Gastrocnemius medialis (tissue), 4 donors: ENCODE data around the gene ARTN. TPM values are rescaled to one million over a fixed set of nuclear protein-coding genes. Genes with fewer than 3 reads are reported as not detected.

Experiments used
- ATAC-seq, 2 donors: fragments of 150-250 bp; one replicate each; pipeline ENCODE4 v1.9.1; 2016
- DNase-seq, 2 donors: peaks; one replicate each; pipeline ENCODE4 v3.0.0-alpha.2; 2019
- H3K27ac ChIP-seq, 4 donors: fragments of 200-600 bp; sonication (generic); 1 replicate in 1 of 4; 2 replicates in 3 of 4; pipeline ENCODE4 v1.5.1; 2016 to 2018; ENCODE audit warnings: mild to moderate bottlenecking in 2 of 4, moderate library complexity in 1 of 4
- H3K27me3 ChIP-seq, 3 donors: fragments of 200-600 bp; sonication (generic) in 2 of 3; 1 replicate in 1 of 3; 2 replicates in 2 of 3; pipeline versions ENCODE4 v1.5.1 to v1.6.0; 2016 to 2019; ENCODE audit warnings: mild to moderate bottlenecking in 1 of 3, moderate library complexity in 1 of 3
- H3K36me3 ChIP-seq, 2 donors: fragments of 200-600 bp; sonication (generic) in 1 of 2; one replicate each; pipeline ENCODE4 v1.5.1; 2017 to 2018
- H3K4me1 ChIP-seq, 2 donors: fragments of 200-600 bp; sonication (generic) in 1 of 2; one replicate each; pipeline ENCODE4 v1.5.1; 2016 to 2017; ENCODE audit warnings: mild to moderate bottlenecking in 2 of 2
- H3K4me3 ChIP-seq, 4 donors: fragments of 200-600 bp; sonication (generic) in 3 of 4; 1 replicate in 1 of 4; 2 replicates in 3 of 4; pipeline ENCODE4 v1.5.1; 2016 to 2019; ENCODE audit warnings: mild to moderate bottlenecking in 2 of 4
- H3K9me3 ChIP-seq, 3 donors: fragments of 200-600 bp; sonication (generic) in 2 of 3; 1 replicate in 1 of 3; 2 replicates in 2 of 3; pipeline ENCODE4 v1.5.1; 2016 to 2019
- POLR2A ChIP-seq, 2 donors: fragments of 450-650 bp; IDR thresholded peaks; one replicate each; pipeline ENCODE4 v1.6.1; 2017; ENCODE audit warnings: antibody characterized with exemption in 2 of 2, mild to moderate bottlenecking in 2 of 2, moderate library complexity in 2 of 2
- in situ Hi-C, 4 donors: fragments of 200-750 bp; cut with MboI; loops; one replicate each; pipeline versions ENCODE4 v1.15.0 to v1.8.0; 2017; ENCODE audit warnings: low sequenced_read_pairs in 4 of 4
- intact Hi-C: fragments of 100-400 bp; cut with DNase I; formaldehyde crosslinking; loops from one replicate; pipeline ENCODE4 v1.15.1; 2023; ENCODE audit warnings: low total_unique reads
- total RNA-seq, 4 donors: library from RNA; depleted of rRNA; stranded (reverse); fragments of >200 nt; gene quantifications; one replicate each; pipeline versions ENCODE4 v1.1.0 to v1.2.3, GENCODE V29; 2016
- TF ChIP-seq, protein P1 (sequence below), 5 experiments: fragments of 450-650 bp in 3 of 5; fragments of 200-600 bp in 2 of 5; sonication (generic) in 2 of 5; IDR thresholded peaks in 4 of 5; conservative IDR thresholded peaks in 1 of 5; 1 replicate in 4 of 5; 2 replicates in 1 of 5; pipeline ENCODE4 v1.5.1; 2016 to 2019; ENCODE audit warnings: antibody characterized with exemption in 5 of 5, mild to moderate bottlenecking in 3 of 5, moderate library complexity in 3 of 5

ARTN gene
- total RNA-seq, 4 donors from 2014 or later = 0.25 to 1.8 TPM; not detected in 2

DNA sequence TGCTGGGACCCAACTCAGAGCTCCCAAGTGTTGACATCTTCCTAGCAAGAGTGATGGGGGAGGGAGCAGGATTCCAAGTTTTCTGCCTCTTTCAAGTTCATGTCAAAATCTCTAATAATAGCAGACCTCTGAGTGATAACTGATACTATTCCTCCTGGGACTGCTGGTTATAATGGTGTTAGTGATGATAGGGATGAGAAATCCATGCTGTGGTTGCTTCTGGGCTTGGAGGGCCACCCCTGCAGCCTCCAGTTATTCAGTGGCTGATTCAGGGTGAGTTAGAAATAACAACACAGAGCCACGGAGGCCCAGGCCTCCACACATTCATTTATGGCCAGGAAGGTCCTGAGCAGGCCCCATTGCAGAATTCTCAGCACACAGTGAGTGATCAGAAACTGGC lies 40.6 kb upstream of the ARTN start:
- Histone ChIP-seq H3K9me3 (no peaks in the 10 kb centered on the region), H3K27ac (no peak overlapping the region), H3K27me3 (no peaks in the 10 kb centered on the region), H3K4me1 (no peaks in the 10 kb centered on the region), H3K36me3 (peaks cover 0 to 18% of the 10 kb centered on the region in 2 donors), H3K4me3 (no peak overlapping the region)
- in situ Hi-C loops = no loop called here
- intact Hi-C loops = no loop called here
- ATAC-seq (no peak), DNase-seq (no peak)
- TF ChIP-seq, protein P1, sequence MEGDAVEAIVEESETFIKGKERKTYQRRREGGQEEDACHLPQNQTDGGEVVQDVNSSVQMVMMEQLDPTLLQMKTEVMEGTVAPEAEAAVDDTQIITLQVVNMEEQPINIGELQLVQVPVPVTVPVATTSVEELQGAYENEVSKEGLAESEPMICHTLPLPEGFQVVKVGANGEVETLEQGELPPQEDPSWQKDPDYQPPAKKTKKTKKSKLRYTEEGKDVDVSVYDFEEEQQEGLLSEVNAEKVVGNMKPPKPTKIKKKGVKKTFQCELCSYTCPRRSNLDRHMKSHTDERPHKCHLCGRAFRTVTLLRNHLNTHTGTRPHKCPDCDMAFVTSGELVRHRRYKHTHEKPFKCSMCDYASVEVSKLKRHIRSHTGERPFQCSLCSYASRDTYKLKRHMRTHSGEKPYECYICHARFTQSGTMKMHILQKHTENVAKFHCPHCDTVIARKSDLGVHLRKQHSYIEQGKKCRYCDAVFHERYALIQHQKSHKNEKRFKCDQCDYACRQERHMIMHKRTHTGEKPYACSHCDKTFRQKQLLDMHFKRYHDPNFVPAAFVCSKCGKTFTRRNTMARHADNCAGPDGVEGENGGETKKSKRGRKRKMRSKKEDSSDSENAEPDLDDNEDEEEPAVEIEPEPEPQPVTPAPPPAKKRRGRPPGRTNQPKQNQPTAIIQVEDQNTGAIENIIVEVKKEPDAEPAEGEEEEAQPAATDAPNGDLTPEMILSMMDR (IDR thresholded peaks at IDR 0.05 in 4 of 5, conservative IDR thresholded peaks at IDR 0.05 in 1 of 5) = no peak
- no peak for TF ChIP-seq POLR2A (IDR thresholded peaks at IDR 0.05)

DNA sequence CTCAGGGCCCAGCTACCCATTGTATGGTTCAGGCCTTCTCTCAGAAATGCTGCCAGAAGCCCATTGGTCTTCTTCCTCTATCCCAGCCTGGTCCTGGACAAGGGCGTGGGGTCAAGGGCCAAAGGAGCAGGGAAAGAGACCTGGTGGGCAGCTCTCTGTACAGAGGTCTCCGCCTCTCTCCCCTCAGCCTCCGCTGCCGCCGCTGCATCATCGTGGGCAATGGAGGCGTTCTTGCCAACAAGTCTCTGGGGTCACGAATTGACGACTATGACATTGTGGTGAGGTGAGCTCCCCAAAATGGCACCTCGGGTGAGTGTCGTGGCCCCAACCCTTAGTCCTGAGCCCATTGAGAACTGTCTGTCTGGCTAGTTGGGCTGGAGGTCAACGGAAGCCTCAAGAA lies 34.6 kb upstream of the ARTN start:
- DNase-seq (no peak), ATAC-seq (no peak)
- H3K36me3 ChIP-seq = peaks cover 0 to 33% of the 10 kb centered on the region in 2 donors
- H3K27ac ChIP-seq = no peak overlapping the region
- no peaks in the 10 kb centered on the region for H3K9me3 ChIP-seq
- TF ChIP-seq, protein P1 (IDR thresholded peaks at IDR 0.05 in 4 of 5, conservative IDR thresholded peaks at IDR 0.05 in 1 of 5) = no peak
- TF ChIP-seq POLR2A (IDR thresholded peaks at IDR 0.05) = no peak
- intact Hi-C loops (no loop called here), in situ Hi-C loops (no loop called here)
- no peaks in the 10 kb centered on the region for H3K27me3 ChIP-seq
- H3K4me3 ChIP-seq = no peak overlapping the region
- no peaks in the 10 kb centered on the region for H3K4me1 ChIP-seq

- intact Hi-C loops (no loop called here), in situ Hi-C loops (no loop called here)
- Histone ChIP-seq H3K4me1 (no peaks in the 10 kb centered on the region), H3K4me3 (no peak overlapping the region), H3K36me3 (peaks cover 0 to 26% of the 10 kb centered on the region in 2 donors), H3K9me3 (no peaks in the 10 kb centered on the region), H3K27ac (no peak overlapping the region), H3K27me3 (no peaks in the 10 kb centered on the region)
- DNase-seq (no peak), ATAC-seq (no peak)
- no peak for TF ChIP-seq POLR2A (IDR thresholded peaks at IDR 0.05)
Measured at GRCh38 chr1:43900386-43900785, 33.2 kb upstream of the ARTN start.

GRCh38 chr1:43901196-43901961 lies 32.2 kb upstream of the ARTN start:
- no peaks in the 10 kb centered on the region for H3K27me3 ChIP-seq
- in situ Hi-C loops (no loop called here), intact Hi-C loops (no loop called here)
- no peak overlapping the region for H3K4me3 ChIP-seq
- H3K4me1 ChIP-seq = no peaks in the 10 kb centered on the region
- H3K36me3 ChIP-seq = peaks cover 0 to 20% of the 10 kb centered on the region in 2 donors
- ATAC-seq = no peak
- DNase-seq = no peak
- no peaks in the 10 kb centered on the region for H3K9me3 ChIP-seq
- H3K27ac ChIP-seq = no peak overlapping the region
- TF ChIP-seq, protein P1 (IDR thresholded peaks at IDR 0.05 in 4 of 5, conservative IDR thresholded peaks at IDR 0.05 in 1 of 5) = no peak
- no peak for TF ChIP-seq POLR2A (IDR thresholded peaks at IDR 0.05)

- H3K36me3 ChIP-seq = peaks cover 0 to 21% of the 10 kb centered on the region in 2 donors
- no peaks in the 10 kb centered on the region for H3K4me1 ChIP-seq
- TF ChIP-seq, protein P1 (IDR thresholded peaks at IDR 0.05 in 4 of 5, conservative IDR thresholded peaks at IDR 0.05 in 1 of 5) = no peak
- no peak for TF ChIP-seq POLR2A (IDR thresholded peaks at IDR 0.05)
- H3K9me3 ChIP-seq = no peaks in the 10 kb centered on the region
- in situ Hi-C loops (no loop called here), intact Hi-C loops (no loop called here)
- H3K4me3 ChIP-seq = no peak overlapping the region
- H3K27ac ChIP-seq = no peak overlapping the region
- DNase-seq (no peak), ATAC-seq (no peak)
- no peaks in the 10 kb centered on the region for H3K27me3 ChIP-seq
Measured at GRCh38 chr1:43902058-43902831, 31.4 kb upstream of the ARTN start.
